Activated CD8-positive, alpha-beta memory T cell treated with anti-CD3 and anti-CD28 coated beads for 36 hours (primary cell): ENCODE data around the gene SLC8A3. TPM values are rescaled to one million over a fixed set of nuclear protein-coding genes. Genes with fewer than 3 reads are reported as not detected.

Experiments used
- CTCF ChIA-PET: fragments of 350-600 bp; sonication (Branson Sonifier 250); formaldehyde crosslinking; loops from one replicate; lab custom pipeline; 2021; ENCODE audit warnings: antibody characterized with exemption; lab: Charles Lee
- POLR2A ChIA-PET: fragments of 350-600 bp; sonication (Branson Sonifier 250); formaldehyde crosslinking; loops from one replicate; lab custom pipeline; 2021; ENCODE audit warnings: antibody characterized with exemption; lab: Charles Lee
- total RNA-seq, 2 experiments: library from RNA; stranded (reverse); gene quantifications; one replicate each; pipeline ENCODE4 v1.2.3, GENCODE V29; 2021

Gene SLC8A3
- total RNA-seq, 2 experiments from 2014 or later, result 0.25 to 0.38 TPM

- POLR2A ChIA-PET, result no interaction called here
- CTCF ChIA-PET, result no interaction called here
Measured at GRCh38 chr14:70045844-70046535, 142.8 kb downstream of the SLC8A3 start.

DNA sequence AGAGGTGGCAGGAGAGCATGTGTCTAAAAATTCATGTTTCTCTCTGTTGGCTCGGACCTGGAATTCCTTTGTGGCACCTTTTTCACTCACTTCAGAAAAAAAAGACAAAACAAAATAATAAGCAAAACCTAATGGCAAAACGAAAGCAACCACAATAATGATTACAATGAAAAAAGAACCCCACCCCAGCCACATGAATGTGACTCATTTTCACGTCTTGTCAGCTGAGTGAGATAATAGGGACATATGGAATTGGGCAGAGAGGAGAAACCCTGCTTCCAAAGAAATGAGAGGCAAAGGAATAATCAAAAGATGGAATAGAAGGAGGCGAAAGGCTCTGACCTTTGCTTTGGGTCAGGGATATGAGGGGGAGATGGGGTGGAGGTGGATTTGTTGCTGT is 143.4 kb downstream of the SLC8A3 start:
- CTCF ChIA-PET, result no interaction called here
- POLR2A ChIA-PET, result no interaction called here

DNA sequence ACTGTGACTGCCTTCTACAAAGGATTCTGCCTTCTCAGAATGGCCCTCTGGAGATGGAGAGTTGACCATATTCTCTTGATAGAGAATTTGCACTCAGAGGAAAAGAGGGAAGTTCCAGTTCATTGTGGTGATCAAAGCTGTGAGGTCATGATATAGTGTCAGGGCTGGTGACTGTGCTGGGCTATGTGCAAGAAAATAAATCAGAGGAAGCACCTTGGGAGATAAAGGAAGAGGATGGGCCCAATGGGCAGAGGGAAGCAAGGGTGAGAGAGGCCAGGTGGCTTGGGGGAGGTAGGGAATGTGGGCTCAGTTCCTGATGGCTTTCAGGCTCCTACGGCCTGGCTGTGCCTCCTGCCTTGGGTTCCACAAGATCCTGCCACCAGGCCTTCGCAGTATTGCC is 145.8 kb downstream of the SLC8A3 start:
- ChIA-PET CTCF (no interaction called here), POLR2A (no interaction called here)

- CTCF ChIA-PET, result no interaction called here
- POLR2A ChIA-PET, result no interaction called here
Measured at GRCh38 chr14:70036665-70037064, 152.1 kb downstream of the SLC8A3 start.

DNA sequence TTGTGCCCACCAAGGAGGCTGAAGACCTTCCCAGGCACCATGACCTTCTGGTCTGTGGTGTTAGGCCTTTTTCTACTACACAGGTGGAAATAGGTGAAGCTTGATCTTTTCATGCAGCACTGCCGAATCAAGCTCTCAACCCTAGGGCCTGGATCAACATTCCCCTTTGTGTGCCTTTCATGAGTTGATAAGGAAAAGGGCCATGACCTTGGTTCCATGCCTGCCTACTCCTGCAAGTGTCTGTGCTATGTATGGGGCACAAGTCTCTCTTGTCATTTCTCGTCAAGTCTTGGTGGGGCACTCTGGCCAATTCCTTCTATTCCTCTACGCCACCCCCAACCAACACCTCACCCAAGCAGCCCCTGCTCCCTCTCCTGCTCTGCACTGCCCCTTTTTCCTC is 154.5 kb downstream of the SLC8A3 start:
- CTCF ChIA-PET, result no interaction called here
- POLR2A ChIA-PET, result no interaction called here

DNA sequence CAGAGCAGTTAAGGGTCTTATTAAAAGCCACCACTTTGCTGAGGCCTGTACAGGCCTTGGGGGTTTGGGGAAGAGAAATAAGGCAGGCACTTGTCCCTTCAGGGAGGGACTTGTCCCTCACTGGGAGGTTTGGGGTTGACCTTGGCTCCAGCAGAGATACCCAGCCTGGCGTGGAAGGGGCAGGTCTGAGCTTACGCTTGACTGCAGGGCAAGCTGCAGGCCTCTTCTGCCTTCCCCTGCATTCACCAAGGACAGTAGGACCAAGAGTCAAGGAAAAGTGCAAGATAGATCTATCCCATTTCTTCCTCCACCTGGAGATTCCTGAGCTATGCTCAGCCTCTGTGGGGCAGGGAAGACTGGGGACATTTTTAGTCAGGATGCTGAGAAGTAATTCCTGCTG is 155.2 kb downstream of the SLC8A3 start:
- POLR2A ChIA-PET, result no interaction called here
- CTCF ChIA-PET, result no interaction called here

DNA sequence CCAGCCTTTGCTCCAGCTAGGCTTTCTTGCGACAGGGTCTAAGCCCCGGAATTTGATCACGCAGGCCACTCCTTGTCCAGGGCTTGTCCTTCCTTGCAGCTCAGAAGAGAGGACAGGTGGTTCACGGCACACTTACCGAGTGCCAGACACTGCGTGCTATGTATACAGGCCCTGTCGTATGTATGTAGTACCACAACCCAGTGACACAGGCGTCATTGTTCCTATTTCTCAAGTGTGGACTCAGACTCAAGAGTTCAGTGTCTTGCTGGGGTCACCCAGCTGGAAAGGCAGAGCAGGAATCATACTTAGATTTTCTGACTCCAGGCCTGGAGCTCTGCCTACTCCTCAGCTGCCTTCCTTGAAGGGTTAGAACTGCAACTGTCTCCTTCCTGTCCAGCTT is 155.6 kb downstream of the SLC8A3 start:
- POLR2A ChIA-PET, result no interaction called here
- CTCF ChIA-PET, result no interaction called here

GRCh38 chr14:70032447-70032846 is 156.3 kb downstream of the SLC8A3 start:
- ChIA-PET CTCF (no interaction called here), POLR2A (no interaction called here)

DNA sequence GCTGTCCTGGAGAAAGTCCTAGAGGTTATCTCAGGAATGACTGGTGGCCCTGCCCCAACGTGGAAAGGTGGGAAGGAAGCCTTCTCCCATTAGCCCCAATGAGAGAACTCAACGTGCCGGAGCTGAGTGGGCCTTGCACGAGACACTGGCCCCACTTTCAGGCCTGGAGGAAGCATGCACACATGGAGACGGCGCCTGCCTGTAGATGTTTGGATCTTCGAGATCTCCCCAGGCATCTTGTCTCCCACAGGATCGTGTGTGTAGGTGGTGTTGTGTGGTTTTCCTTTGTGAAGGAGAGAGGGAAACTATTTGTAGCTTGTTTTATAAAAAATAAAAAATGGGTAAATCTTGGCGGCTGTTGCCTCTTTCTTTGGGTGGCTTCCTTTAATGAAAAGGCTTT is 156.7 kb downstream of the SLC8A3 start:
- ChIA-PET POLR2A (no interaction called here), CTCF (no interaction called here)

GRCh38 chr14:70029296-70030132 is 159.2 kb downstream of the SLC8A3 start:
- ChIA-PET POLR2A (no interaction called here), CTCF (interaction anchor here (2.5 kb wide), 1 partner anchor 210 kb away, joined by 21 read pairs; no protein-coding TSS in a partner anchor)

GRCh38 chr14:70027785-70028428 is 160.8 kb downstream of the SLC8A3 start:
- ChIA-PET POLR2A (no interaction called here), CTCF (interaction anchor here (0.6 to 2.5 kb wide), 12 partner anchors 12 to 301 kb away, joined by 3 to 21 read pairs (median 3); no protein-coding TSS in a partner anchor)

DNA sequence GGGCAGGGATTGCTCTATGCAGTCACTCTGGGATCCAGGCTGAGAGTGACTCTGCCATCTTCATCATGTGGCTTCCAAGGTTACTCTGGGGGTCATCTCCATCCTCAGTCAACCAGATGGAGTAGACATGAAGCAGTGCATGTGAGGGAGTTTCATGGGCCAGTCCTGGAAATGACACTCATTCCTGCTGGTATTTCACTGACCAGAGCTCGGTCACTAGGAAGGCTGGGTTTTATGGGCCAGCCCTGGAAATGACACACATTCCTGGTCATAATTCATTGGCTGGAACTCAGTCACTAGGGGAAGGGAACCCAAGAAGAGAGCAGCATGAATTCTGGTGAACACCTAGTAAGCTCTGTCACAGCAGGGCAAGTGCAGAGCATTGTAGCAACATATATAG is 164.9 kb downstream of the SLC8A3 start:
- CTCF ChIA-PET, result no interaction called here
- POLR2A ChIA-PET, result no interaction called here

DNA sequence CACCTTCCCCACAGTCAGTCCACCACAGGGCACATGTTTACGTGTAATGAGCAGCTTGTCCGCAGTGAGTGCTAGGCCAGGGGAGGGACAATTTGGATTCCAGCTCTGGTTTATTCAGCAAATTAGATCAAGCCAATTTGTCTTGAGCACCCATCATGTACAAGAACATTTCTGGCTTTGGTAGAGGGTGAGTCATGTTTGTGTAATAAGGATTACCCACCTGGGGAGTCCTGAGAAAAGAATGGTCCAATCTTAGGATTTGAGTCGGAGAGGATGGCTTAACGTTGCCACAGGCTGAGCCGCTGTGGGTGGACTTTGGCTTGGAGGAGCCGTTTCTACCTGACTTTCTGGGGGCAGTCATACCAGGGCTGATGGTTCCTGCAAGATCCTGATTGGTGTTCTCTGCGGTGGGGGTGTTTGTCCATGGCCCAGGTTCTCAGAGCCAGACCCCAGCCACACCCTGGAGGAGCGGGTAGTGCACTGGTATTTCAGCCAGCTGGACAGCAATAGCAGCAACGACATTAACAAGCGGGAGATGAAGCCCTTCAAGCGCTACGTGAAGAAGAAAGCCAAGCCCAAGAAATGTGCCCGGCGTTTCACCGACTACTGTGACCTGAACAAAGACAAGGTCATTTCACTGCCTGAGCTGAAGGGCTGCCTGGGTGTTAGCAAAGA is 165.8 kb downstream of the SLC8A3 start:
- CTCF ChIA-PET, result no interaction called here
- POLR2A ChIA-PET, result no interaction called here

DNA sequence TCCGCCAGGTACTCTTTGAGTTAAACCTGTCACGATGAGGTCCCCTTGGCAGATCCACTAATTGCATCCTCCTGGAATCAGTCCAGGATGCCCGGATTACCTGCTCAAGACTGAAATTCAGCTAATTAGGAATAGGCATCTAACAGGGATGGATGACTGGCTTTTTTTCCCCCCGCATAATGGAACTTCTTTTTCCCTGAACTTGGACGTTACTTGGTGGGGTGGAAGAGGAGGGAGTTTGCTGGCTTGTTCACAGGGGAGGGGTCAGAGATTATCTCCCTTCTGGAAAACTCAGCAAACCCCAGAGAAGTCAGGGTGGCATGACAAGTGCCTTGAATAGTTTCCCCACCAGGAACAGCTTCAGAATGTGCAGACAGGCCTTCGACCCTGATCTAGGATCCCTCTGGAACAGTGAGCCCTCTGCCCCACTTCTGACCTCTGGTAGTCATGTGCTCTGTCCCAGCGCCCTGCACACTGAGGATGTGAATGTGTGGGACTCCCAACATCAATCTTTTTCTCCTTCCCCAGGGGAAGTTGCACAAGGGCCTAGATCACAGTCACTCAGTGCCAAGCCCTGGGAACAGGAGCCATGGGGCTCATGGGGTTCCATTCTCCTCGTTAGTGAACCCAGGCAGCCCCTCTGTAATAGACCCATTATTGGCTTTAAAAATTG is 167.1 kb downstream of the SLC8A3 start:
- POLR2A ChIA-PET, result no interaction called here
- CTCF ChIA-PET, result no interaction called here

- CTCF ChIA-PET, result no interaction called here
- POLR2A ChIA-PET, result no interaction called here
Measured at GRCh38 chr14:70020352-70021170, 168.2 kb downstream of the SLC8A3 start.

DNA sequence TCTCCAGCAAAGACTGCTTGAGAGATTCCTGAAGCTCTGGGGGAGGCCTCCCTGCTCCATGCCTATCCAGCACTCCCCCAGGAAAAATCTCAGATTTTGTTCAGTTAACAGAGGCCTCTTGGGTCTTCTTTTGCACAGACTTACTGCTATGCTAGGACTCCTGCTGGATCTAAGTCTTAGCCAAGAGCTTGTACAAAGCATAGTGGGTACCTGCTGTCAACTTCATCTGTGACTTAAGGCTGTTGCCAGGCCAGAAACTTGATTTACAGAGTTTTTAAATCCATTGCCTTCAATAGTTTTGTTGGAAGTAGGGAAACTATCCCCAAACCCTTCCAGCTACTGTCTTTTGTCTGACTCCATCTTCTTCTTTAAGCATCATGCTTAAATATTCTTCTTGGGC is 169.1 kb downstream of the SLC8A3 start:
- ChIA-PET CTCF (no interaction called here), POLR2A (no interaction called here)

DNA sequence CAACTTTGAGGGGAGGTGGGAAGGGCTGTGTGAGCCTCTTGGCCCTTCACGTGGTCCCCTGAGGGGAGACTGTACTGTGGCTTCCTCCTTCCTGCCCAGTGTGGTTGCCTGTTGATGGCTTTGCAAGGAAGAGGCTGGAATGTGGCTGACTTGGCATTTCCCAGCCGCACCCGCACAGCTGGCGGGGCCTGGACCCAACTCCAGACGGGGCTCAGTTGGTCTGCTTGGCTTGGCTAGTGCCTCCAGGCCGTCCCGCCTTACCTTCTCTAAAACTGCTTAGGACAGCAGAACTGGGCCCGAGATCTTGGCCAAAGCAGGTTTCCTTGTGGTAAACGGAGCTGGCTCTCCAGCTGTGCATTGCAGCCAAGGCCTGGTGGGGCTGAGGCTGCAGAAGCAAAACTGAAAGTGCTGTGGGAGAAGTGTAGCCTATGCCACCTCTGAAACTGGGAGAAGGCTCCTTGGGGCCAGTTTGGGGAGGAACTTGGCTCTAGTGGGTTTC is 170.0 kb downstream of the SLC8A3 start:
- ChIA-PET POLR2A (interaction anchor here (0.7 kb wide), 1 partner anchor 441 kb away, joined by 3 read pairs; no protein-coding TSS in a partner anchor), CTCF (no interaction called here)

GRCh38 chr14:70018230-70018629 is 170.5 kb downstream of the SLC8A3 start:
- ChIA-PET POLR2A (no interaction called here), CTCF (no interaction called here)
